Measurements from ENCODE around the gene ADRA2C. TPM values are rescaled to one million over a fixed set of nuclear protein-coding genes. Genes with fewer than 3 reads are reported as not detected.

The ADRA2C gene
- total RNA-seq, 4 donors from 2014 or later: 3.2 to 13.3 (median 10.0) TPM

DNA sequence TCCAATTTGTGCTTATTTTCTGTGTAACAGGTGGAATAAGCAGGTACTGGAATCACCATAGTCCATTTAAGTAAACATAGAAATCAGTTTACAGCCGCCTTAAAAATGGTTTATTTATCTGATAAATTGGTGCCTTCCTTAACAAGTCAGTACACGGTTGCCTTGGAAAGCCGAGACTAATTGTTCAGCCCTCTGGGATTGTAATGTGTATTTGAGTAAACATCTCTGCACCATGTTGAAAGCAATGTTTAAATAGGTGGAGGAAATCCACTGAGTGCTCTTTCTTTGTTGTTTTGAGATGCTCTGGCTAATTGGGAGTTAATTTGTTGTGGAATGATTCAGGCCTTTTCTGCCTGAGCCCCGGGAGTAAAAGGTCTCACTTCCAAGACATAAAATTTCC lies 45.7 kb upstream of the ADRA2C start:
- TF ChIP-seq, protein P1, sequence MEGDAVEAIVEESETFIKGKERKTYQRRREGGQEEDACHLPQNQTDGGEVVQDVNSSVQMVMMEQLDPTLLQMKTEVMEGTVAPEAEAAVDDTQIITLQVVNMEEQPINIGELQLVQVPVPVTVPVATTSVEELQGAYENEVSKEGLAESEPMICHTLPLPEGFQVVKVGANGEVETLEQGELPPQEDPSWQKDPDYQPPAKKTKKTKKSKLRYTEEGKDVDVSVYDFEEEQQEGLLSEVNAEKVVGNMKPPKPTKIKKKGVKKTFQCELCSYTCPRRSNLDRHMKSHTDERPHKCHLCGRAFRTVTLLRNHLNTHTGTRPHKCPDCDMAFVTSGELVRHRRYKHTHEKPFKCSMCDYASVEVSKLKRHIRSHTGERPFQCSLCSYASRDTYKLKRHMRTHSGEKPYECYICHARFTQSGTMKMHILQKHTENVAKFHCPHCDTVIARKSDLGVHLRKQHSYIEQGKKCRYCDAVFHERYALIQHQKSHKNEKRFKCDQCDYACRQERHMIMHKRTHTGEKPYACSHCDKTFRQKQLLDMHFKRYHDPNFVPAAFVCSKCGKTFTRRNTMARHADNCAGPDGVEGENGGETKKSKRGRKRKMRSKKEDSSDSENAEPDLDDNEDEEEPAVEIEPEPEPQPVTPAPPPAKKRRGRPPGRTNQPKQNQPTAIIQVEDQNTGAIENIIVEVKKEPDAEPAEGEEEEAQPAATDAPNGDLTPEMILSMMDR (IDR thresholded peaks at IDR 0.05): no peak
- DNase-seq (ENCODE audit: low spot score) (no peak), ATAC-seq (ENCODE audit: low FRiP score) (no peak)

DNA sequence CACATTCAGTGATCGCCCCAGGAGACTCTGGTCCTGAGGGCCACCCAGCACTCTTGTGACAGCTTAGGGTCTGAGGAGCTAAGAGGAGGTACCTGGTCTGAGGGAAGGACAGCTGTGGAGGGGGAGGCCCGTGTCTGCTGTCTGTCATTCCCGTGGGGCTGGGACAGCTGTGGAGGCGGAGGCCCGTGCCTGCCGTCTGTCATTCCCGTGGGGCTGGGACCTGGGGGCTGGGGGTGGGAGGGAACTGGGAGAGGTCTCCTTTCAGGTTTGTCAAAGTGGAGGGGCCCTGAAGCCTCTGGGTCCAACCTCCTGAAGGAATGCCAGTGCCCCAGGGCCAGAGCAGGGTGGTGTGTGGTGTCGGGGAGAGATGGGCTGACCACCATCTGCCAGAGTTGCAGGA lies 45.0 kb upstream of the ADRA2C start:
- DNase-seq (ENCODE audit: low spot score) (no peak), ATAC-seq (ENCODE audit: low FRiP score) (no peak)
- TF ChIP-seq, protein P1 (IDR thresholded peaks at IDR 0.05): no peak

DNA sequence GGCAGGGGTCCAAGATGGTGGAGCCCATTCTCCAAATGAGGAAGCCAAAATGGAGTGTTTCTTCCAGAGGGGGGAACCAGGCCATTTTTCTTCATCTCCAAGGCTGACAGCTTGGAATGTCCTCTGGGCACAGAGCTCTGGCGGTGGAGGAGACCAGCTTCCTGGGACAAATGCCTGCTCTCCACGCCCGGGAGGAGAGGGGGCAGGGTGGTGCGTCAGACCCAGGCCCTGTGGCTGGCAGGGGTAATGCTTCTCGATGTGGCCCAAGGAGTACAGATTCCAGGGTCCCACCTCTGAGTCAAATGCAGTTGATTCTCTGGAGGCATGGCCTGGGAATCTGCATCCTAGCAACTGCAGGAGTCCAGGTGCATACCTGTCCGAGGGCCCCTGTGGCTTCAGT lies 44.6 kb upstream of the ADRA2C start:
- ATAC-seq (ENCODE audit: low FRiP score): no peak
- no peak for DNase-seq (ENCODE audit: low spot score)
- TF ChIP-seq, protein P1 (IDR thresholded peaks at IDR 0.05): no peak

DNA sequence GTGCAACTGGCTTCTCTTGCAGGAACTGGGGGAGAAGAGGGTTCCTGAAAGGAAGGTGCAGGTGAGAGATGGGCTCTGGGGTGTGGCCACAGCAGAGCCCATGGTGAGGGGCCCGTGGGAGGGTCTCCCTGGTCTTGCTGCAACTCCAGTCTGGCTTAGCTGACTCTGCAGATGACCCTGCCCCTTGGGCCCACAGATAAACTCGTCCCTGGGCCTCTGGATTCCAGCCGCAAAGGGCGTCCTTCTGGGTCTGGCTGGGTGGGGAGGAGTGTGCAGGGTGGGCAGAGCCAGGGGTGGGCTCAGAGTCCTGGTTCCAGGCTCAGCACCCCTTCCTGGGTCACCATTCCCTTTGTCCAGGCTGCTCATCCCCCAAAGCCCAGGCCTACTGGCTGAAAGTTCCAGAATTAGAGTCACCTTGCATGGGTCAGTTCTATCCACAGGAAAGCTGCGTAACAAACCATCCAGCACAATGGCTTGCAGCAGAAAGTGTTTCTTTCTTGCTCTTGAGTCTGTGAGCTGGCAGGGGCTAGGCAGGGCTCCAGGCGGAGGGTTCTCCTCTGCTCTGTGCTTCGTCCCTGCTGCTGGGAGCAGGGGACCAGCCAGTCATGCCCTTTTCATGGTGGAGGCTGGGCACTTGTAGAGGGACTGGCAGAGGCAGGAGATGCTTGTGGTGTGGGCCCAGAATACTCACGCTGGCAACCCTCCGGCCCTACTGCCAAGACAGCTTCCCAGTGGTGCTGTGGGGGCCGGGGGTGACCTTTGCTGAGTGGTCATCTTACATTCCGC lies 43.5 kb upstream of the ADRA2C start:
- no peak for ATAC-seq (ENCODE audit: low FRiP score)

DNA sequence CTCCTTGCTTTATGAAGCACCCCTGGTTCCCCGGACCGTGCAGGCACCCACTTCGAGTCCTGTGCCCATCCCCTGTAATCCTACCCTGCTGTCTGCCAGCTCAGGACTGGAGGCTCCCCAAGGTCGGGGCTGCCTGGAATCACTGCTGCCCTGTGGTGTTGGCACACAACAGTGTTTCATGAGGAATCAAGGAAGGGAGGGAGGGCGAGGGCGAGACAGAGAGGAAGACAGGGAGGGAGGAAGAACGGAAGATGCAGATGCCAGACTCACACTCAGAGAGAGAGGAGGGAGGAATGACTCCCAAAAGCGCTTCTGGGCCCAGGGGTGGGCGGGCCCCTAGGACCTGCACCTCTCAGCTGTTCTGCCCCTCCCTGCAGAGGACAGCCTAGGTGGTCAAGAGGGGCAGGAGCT lies 42.9 kb upstream of the ADRA2C start:
- ATAC-seq (ENCODE audit: low FRiP score): no peak
- TF ChIP-seq, protein P1 (IDR thresholded peaks at IDR 0.05): no peak
- DNase-seq (ENCODE audit: low spot score): no peak

More for the DNA sequence above, 43.5 kb upstream of the ADRA2C start:
- TF ChIP-seq, protein P1 (IDR thresholded peaks at IDR 0.05): no peak
- DNase-seq (ENCODE audit: low spot score): no peak

DNA sequence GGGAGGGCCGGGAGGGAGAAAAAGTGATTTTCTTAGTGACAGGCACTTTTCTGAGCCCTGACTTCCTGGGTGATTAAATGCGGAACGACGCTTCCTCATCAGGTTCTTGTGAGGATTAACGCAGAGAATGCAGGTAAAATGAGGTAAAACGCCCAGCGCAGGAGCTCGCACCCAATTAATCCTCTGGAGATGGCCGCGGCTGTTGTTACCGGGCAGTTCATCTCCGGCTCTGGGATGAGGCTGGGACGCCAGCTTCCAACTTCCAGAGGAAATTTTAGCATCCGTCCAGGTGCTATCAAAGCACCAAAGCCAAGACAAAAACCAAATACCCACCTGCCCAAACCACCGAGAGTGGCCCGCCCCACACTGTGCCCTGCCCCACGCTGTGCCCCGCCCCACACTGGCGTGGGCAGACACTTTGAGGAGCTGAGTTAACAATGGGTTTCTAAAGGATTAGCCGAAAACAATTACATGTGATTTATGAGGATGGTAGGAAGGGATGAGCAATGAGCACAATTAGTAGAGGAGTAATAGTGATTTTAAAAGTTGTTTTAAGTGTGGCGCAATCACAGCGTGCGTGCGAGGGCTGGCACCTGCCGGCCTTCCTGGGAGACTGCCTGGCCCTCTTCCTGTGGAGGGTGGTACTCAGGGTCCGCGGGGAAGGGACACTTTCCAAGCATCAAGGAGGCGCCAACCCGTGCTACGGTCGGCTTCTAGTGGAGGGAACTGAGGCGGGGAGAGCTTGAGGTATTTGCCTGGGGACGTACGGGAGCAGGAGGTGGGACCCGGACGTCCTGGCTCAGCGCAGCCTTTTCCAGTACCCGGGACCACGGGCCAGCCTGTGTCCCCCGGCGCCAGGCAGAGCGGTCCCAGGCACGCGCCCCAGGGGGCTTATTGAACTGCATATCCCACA lies 41.6 kb upstream of the ADRA2C start:
- ATAC-seq (ENCODE audit: low FRiP score): no peak
- no peak for DNase-seq (ENCODE audit: low spot score)
- TF ChIP-seq, protein P1 (IDR thresholded peaks at IDR 0.05): no peak

Data from omental fat pad (tissue), 4 donors.